HS-5 (cell line): ENCODE data around the gene SEPTIN8.
"Not testable (repeated sequence)": the region's sequence is repeated elsewhere in the genome, so short reads cannot be mapped to it uniquely, and the experiment has no call there.

Experiments
- DNase-seq: peaks from one replicate; pipeline ENCODE4 v3.0.0-alpha.2; 2012; ENCODE audit warnings: low read depth

SEPTIN8 gene

GRCh38 chr5:132812781-132813598 is 36.0 kb upstream of the SEPTIN8 start, which contains the start of gene SOWAHA:
Gene SOWAHA (plus strand): TSS chr5:132813302. CDS start chr5:132813622, 320 bp downstream.
- no peak for DNase-seq

GRCh38 chr5:132812123-132812765 is 35.2 kb upstream of the SEPTIN8 start:
- DNase-seq, result no peak

- DNase-seq, result no peak
Observed at GRCh38 chr5:132810605-132811004, 33.6 kb upstream of the SEPTIN8 start.

GRCh38 chr5:132808866-132809265 is 31.8 kb upstream of the SEPTIN8 start:
- DNase-seq, result no peak

GRCh38 chr5:132808448-132808847 is 31.4 kb upstream of the SEPTIN8 start:
- DNase-seq, result no peak

- no peak for DNase-seq
Observed at GRCh38 chr5:132807163-132807838, 30.3 kb upstream of the SEPTIN8 start.

GRCh38 chr5:132806804-132807162 is 29.7 kb upstream of the SEPTIN8 start:
- not testable (repeated sequence) for DNase-seq

GRCh38 chr5:132805872-132806271 is 28.8 kb upstream of the SEPTIN8 start:
- not testable (repeated sequence) for DNase-seq

- not testable (repeated sequence) for DNase-seq
Observed at GRCh38 chr5:132804219-132804618, 27.2 kb upstream of the SEPTIN8 start.

- not testable (repeated sequence) for DNase-seq
Observed at GRCh38 chr5:132802685-132803066, 25.6 kb upstream of the SEPTIN8 start.

GRCh38 chr5:132802044-132802684 is 25.1 kb upstream of the SEPTIN8 start:
- no peak for DNase-seq

GRCh38 chr5:132800545-132800944 is 23.5 kb upstream of the SEPTIN8 start:
- DNase-seq, result no peak

GRCh38 chr5:132799392-132799791 is 22.4 kb upstream of the SEPTIN8 start:
- no peak for DNase-seq

GRCh38 chr5:132797651-132798050 is 20.6 kb upstream of the SEPTIN8 start:
- no peak for DNase-seq

GRCh38 chr5:132791026-132791425 is 14.0 kb upstream of the SEPTIN8 start:
- no peak for DNase-seq

- DNase-seq, result no peak
Observed at GRCh38 chr5:132790201-132790865, 13.3 kb upstream of the SEPTIN8 start.

- no peak for DNase-seq
Observed at GRCh38 chr5:132788990-132789886, 12.2 kb upstream of the SEPTIN8 start.

- DNase-seq, result no peak
Observed at GRCh38 chr5:132788508-132788907, 11.5 kb upstream of the SEPTIN8 start.

- no peak for DNase-seq
Observed at GRCh38 chr5:132787076-132787475, 10.0 kb upstream of the SEPTIN8 start.

- DNase-seq, result no peak
Observed at GRCh38 chr5:132785864-132786263, 8.8 kb upstream of the SEPTIN8 start.

GRCh38 chr5:132785365-132785764 is 8.3 kb upstream of the SEPTIN8 start:
- no peak for DNase-seq
